OCI-LY3 (cell line): Measurements from ENCODE around the gene USP34.

Experiments used
- EZH2phosphoT487 ChIP-seq: fragments of 200-600 bp; shearing (Covaris generic); IDR thresholded peaks from 2 replicates; pipeline ENCODE4 v1.6.1; 2018; ENCODE audit warnings: antibody characterized with exemption, mixed run types, low read depth
- TF ChIP-seq, protein P1 (sequence below): fragments of 200-600, 300-600 bp; sonication (generic); IDR thresholded peaks from 2 replicates; pipeline ENCODE4 v1.5.1; 2014; ENCODE audit warnings: antibody characterized with exemption, low read length, low read depth

DNA sequence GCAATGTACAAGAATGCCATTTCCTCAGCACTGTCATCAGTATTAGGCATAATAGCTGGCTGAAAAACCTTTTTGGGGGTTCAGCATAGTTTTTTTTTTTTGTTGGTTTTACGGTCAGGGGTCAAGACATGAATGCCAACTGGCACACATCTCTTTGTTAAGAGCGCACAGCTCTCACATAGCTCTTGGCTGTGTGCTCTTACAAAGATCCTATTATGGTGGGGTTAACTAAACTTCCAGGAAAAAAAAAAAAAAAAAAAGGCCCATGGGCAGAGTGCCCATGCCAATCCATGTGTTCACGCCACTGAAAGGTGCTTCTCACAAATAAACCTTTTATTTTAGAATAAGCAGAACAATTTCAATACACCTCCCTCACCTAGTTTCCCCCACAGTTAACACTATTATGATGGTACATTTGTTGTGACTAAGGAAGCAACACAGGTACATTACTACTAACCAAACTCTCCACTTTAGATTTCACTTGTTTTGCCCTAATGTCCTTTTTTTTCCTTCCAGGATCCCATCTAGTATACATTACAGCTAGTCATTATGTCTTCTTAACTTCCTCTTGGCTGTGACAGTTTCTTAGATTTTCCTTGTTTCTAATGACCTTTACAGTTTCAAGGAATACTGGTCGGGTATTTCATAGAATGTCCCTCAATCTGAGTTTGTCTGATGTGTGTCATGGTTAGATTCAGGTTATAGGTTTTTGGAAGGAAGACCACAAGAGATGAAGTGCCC lies 252.6 kb downstream of the USP34 start:
- TF ChIP-seq, protein P1, sequence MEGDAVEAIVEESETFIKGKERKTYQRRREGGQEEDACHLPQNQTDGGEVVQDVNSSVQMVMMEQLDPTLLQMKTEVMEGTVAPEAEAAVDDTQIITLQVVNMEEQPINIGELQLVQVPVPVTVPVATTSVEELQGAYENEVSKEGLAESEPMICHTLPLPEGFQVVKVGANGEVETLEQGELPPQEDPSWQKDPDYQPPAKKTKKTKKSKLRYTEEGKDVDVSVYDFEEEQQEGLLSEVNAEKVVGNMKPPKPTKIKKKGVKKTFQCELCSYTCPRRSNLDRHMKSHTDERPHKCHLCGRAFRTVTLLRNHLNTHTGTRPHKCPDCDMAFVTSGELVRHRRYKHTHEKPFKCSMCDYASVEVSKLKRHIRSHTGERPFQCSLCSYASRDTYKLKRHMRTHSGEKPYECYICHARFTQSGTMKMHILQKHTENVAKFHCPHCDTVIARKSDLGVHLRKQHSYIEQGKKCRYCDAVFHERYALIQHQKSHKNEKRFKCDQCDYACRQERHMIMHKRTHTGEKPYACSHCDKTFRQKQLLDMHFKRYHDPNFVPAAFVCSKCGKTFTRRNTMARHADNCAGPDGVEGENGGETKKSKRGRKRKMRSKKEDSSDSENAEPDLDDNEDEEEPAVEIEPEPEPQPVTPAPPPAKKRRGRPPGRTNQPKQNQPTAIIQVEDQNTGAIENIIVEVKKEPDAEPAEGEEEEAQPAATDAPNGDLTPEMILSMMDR: no peak
- TF ChIP-seq EZH2phosphoT487: no peak
